Stimulated activated naive CD8-positive, alpha-beta T cell treated with anti-CD3 and anti-CD28 coated beads, Interleukin-15, Interleukin-2, amounts not matched to agents 100 U/mL and 50 U/mL, for 24 hours (primary cell): ENCODE measurements around the gene KYAT1.

Source experiments
- ATAC-seq: fragments of 150-1000 bp; cut with Tn5 transposase; one replicate; pipeline ENCODE4 v1.10.0; 2021
- DNase-seq: peaks from one replicate; pipeline ENCODE4 v3.0.0; 2021

Gene KYAT1

GRCh38 chr9:128908372-128908771 lies 26.6 kb upstream of the KYAT1 start:
- ATAC-seq, result no peak
- DNase-seq, result no peak

- no peak for DNase-seq
These were observed 25.0 kb upstream of the KYAT1 start for GRCh38 chr9:128906741-128907140.

GRCh38 chr9:128905964-128906363 lies 24.2 kb upstream of the KYAT1 start:
- no peak for ATAC-seq
- no peak for DNase-seq

More at GRCh38 chr9:128906741-128907140, 25.0 kb upstream of the KYAT1 start:
- no peak for ATAC-seq

GRCh38 chr9:128903871-128904620 lies 22.3 kb upstream of the KYAT1 start:
- no peak for ATAC-seq
- DNase-seq, result no peak

- DNase-seq (no peak), ATAC-seq (no peak)
These were observed 21.3 kb upstream of the KYAT1 start for GRCh38 chr9:128903079-128903461.

GRCh38 chr9:128902351-128903078 lies 20.8 kb upstream of the KYAT1 start:
- peak; percentile 84 for DNase-seq
- ATAC-seq, result peak; percentile 89

- ATAC-seq (no peak), DNase-seq (no peak)
These were observed 20.1 kb upstream of the KYAT1 start for GRCh38 chr9:128901822-128902221.

- no peak for DNase-seq
- no peak for ATAC-seq
These were observed 19.6 kb upstream of the KYAT1 start for GRCh38 chr9:128901379-128901778.

GRCh38 chr9:128899566-128900322 lies 18.0 kb upstream of the KYAT1 start:
- ATAC-seq (peak; percentile 64), DNase-seq (peak; percentile 39)

GRCh38 chr9:128898845-128899565 lies 17.3 kb upstream of the KYAT1 start:
- ATAC-seq (no peak), DNase-seq (no peak)

GRCh38 chr9:128898382-128898781 lies 16.6 kb upstream of the KYAT1 start:
- DNase-seq (no peak), ATAC-seq (no peak)

- ATAC-seq, result no peak
- DNase-seq, result no peak
These were observed 13.8 kb upstream of the KYAT1 start for GRCh38 chr9:128895556-128895955.

GRCh38 chr9:128894764-128895163 lies 13.0 kb upstream of the KYAT1 start:
- DNase-seq, result no peak
- ATAC-seq, result no peak

- DNase-seq (no peak), ATAC-seq (no peak)
These were observed 11.6 kb upstream of the KYAT1 start for GRCh38 chr9:128893354-128893753.

GRCh38 chr9:128892221-128892921 lies 10.6 kb upstream of the KYAT1 start:
- DNase-seq (peak; percentile 38), ATAC-seq (peak; percentile 76)

GRCh38 chr9:128891321-128892220 lies 9.8 kb upstream of the KYAT1 start:
- ATAC-seq (no peak), DNase-seq (no peak)

GRCh38 chr9:128887914-128888350 lies 6.2 kb upstream of the KYAT1 start:
- ATAC-seq, result no peak
- no peak for DNase-seq

- DNase-seq (no peak), ATAC-seq (no peak)
These were observed 5.3 kb upstream of the KYAT1 start for GRCh38 chr9:128887049-128887448.

GRCh38 chr9:128886211-128886891 lies 4.6 kb upstream of the KYAT1 start:
- DNase-seq (no peak), ATAC-seq (no peak)

- ATAC-seq (no peak), DNase-seq (no peak)
These were observed 4.0 kb upstream of the KYAT1 start for GRCh38 chr9:128885798-128886197.
